Endodermal cell (in vitro differentiated cells): ENCODE results near the gene CD46. TPM values are rescaled to one million over a fixed set of nuclear protein-coding genes. Genes with fewer than 3 reads are reported as not detected.
A peak's percentile ranks its signal among the peaks of the same experiment; 100 is the strongest.
"Not testable (repeated sequence)": the region's sequence is repeated elsewhere in the genome, so short reads cannot be mapped to it uniquely, and the experiment has no call there.

Experiments used
- DNase-seq: peaks from one replicate; pipeline ENCODE4 v3.0.0-alpha.2; 2017
- H3K27ac ChIP-seq: 2 replicates; pipeline ENCODE4 v1.5.1; 2013; ENCODE audit warnings: mild to moderate bottlenecking, low read depth, low read length, moderate library complexity
- H3K27me3 ChIP-seq: 2 replicates; pipeline ENCODE4 v1.6.1; 2013; ENCODE audit warnings: mild to moderate bottlenecking, low read length, moderate library complexity; ENCODE audit not compliant: insufficient read depth, control insufficient read depth, poor library complexity, severe bottlenecking
- H3K36me3 ChIP-seq: 2 replicates; pipeline ENCODE4 v1.7.0; 2013; ENCODE audit warnings: mild to moderate bottlenecking, low read length, moderate library complexity; ENCODE audit not compliant: control insufficient read depth, insufficient read depth
- H3K4me1 ChIP-seq: one replicate; pipeline ENCODE4 v1.7.0; 2013; ENCODE audit warnings: low read length; ENCODE audit not compliant: control insufficient read depth, insufficient read depth
- H3K4me3 ChIP-seq: 2 replicates; pipeline ENCODE4 v1.5.1; 2013; ENCODE audit warnings: mild to moderate bottlenecking, low read length, moderate library complexity
- H3K9ac ChIP-seq: 2 replicates; pipeline ENCODE4 v1.6.1; 2013; ENCODE audit warnings: mild to moderate bottlenecking, low read length, moderate library complexity; ENCODE audit not compliant: poor library complexity, severe bottlenecking; ENCODE audit errors: extremely low read depth
- H3K9me3 ChIP-seq: 2 replicates; pipeline ENCODE4 v1.6.1; 2013; ENCODE audit warnings: mild to moderate bottlenecking, low read length, moderate library complexity; ENCODE audit not compliant: control insufficient read depth
- H3K27ac Mint-ChIP-seq: 2 replicates; pipeline ENCODE4 v1.8.0; 2020; ENCODE audit warnings: mixed read lengths
- H3K27me3 Mint-ChIP-seq: 2 replicates; pipeline ENCODE4 v1.8.0; 2021; ENCODE audit warnings: mild to moderate bottlenecking, mixed read lengths; ENCODE audit not compliant: insufficient read depth
- H3K36me3 Mint-ChIP-seq: 2 replicates; pipeline ENCODE4 v1.8.0; 2020; ENCODE audit warnings: low read depth, mixed read lengths
- H3K4me1 Mint-ChIP-seq: 2 replicates; pipeline ENCODE4 v1.8.0; 2020; ENCODE audit warnings: mixed read lengths
- H3K4me3 Mint-ChIP-seq: 2 replicates; pipeline ENCODE4 v1.8.0; 2020; ENCODE audit warnings: mild to moderate bottlenecking, moderate library complexity, mixed read lengths
- H3K9me3 Mint-ChIP-seq: 2 replicates; pipeline ENCODE4 v1.8.0; 2020; ENCODE audit warnings: mild to moderate bottlenecking, mixed read lengths
- CTCF ChIP-seq: fragments of 200-600 bp; sonication (generic); conservative IDR thresholded peaks from 2 replicates; pipeline ENCODE4 v1.5.0; 2021; ENCODE audit warnings: antibody characterized with exemption, mild to moderate bottlenecking
- WGBS, 2 experiments: methylation state at CpG; one replicate each; pipeline versions ENCODE4 v1.1.5 to v1.1.7; 2013; ENCODE audit warnings: missing lambda C conversion rate in 2 of 2, mixed read lengths in 1 of 2; ENCODE audit not compliant: insufficient coverage in 1 of 2, insufficient read length in 1 of 2; 5-methylcytosine and 5-hydroxymethylcytosine counted together
- total RNA-seq, 2 donors: library from RNA; stranded (reverse); fragmentation: NEBNext Ultra II Directional in 1 of 2; extraction: Animal tissue kit (Norgen Biotek cat#: 25700) in 1 of 2; gene quantifications; 2 replicates in 1 of 2; 3 replicates in 1 of 2; pipeline ENCODE4 v1.2.1, GENCODE V29; 2021

Gene CD46
- total RNA-seq, 2 donors from 2014 or later: 132 to 135 TPM

- no peaks in the 10 kb centered on the region for H3K36me3 Mint-ChIP-seq
- no peaks in the 10 kb centered on the region for H3K27me3 Mint-ChIP-seq
- H3K27ac Mint-ChIP-seq: no peak overlapping the region
Observed at GRCh38 chr1:207711285-207711684, 40.6 kb upstream of the CD46 start.

GRCh38 chr1:207712701-207713100 is 39.2 kb upstream of the CD46 start:
- H3K27ac ChIP-seq, H3K4me3 ChIP-seq, H3K27me3 ChIP-seq, H3K36me3 Mint-ChIP-seq, DNase-seq, H3K9ac ChIP-seq, H3K9me3 Mint-ChIP-seq, H3K4me3 Mint-ChIP-seq, H3K4me1 ChIP-seq, H3K4me1 Mint-ChIP-seq, H3K27ac Mint-ChIP-seq, H3K36me3 ChIP-seq, H3K27me3 Mint-ChIP-seq, H3K9me3 ChIP-seq: not testable (repeated sequence)
- 64 to 85% methylated on average over 1 to 3 of the region's 3 CpGs for WGBS, 2 experiments

More at GRCh38 chr1:207711285-207711684, 40.6 kb upstream of the CD46 start:
- no peaks in the 10 kb centered on the region for H3K36me3 ChIP-seq
- WGBS, 2 experiments: 87 to 89% methylated on average over 5 of the region's 5 CpGs
- peak; percentile 32 for TF ChIP-seq CTCF
- no peaks in the 10 kb centered on the region for H3K4me1 ChIP-seq
- Mint-ChIP-seq H3K4me1 (no peaks in the 10 kb centered on the region), H3K4me3 (no peak overlapping the region), H3K9me3 (peaks cover 6% of the 10 kb centered on the region)
- DNase-seq: peak; percentile 72
- H3K27ac ChIP-seq: no peak overlapping the region
- H3K4me3 ChIP-seq: no peak overlapping the region
- H3K9me3 ChIP-seq: peaks cover 3% of the 10 kb centered on the region
- no peak overlapping the region for H3K9ac ChIP-seq
- H3K27me3 ChIP-seq: no peaks in the 10 kb centered on the region

GRCh38 chr1:207713529-207713928 is 38.3 kb upstream of the CD46 start:
- peaks cover 3% of the 10 kb centered on the region for H3K9me3 ChIP-seq
- no peak overlapping the region for H3K9ac ChIP-seq
- no peaks in the 10 kb centered on the region for H3K36me3 ChIP-seq
- H3K27me3 ChIP-seq: no peaks in the 10 kb centered on the region
- no peaks in the 10 kb centered on the region for H3K36me3 Mint-ChIP-seq
- no peaks in the 10 kb centered on the region for H3K4me1 ChIP-seq
- no peak overlapping the region for H3K27ac Mint-ChIP-seq
- peak; percentile 33 for TF ChIP-seq CTCF
- H3K4me3 ChIP-seq: no peak overlapping the region
- H3K4me3 Mint-ChIP-seq: no peak overlapping the region
- WGBS, 2 experiments: 85 to 87% methylated on average over 10 to 12 of the region's 12 CpGs
- H3K27ac ChIP-seq: no peak overlapping the region
- peaks cover 6% of the 10 kb centered on the region for H3K9me3 Mint-ChIP-seq
- H3K4me1 Mint-ChIP-seq: no peaks in the 10 kb centered on the region
- no peaks in the 10 kb centered on the region for H3K27me3 Mint-ChIP-seq
- peak; percentile 63 for DNase-seq

GRCh38 chr1:207719234-207719633 is 32.6 kb upstream of the CD46 start:
- no peak for TF ChIP-seq CTCF
- Histone ChIP-seq H3K9ac (no peak overlapping the region), H3K27me3 (no peaks in the 10 kb centered on the region), H3K27ac (no peak overlapping the region), H3K4me3 (no peak overlapping the region), H3K4me1 (no peaks in the 10 kb centered on the region), H3K36me3 (no peaks in the 10 kb centered on the region), H3K9me3 (peaks cover 4% of the 10 kb centered on the region)
- Mint-ChIP-seq H3K4me3 (no peak overlapping the region), H3K9me3 (peaks cover 4% of the 10 kb centered on the region), H3K27ac (no peak overlapping the region), H3K36me3 (no peaks in the 10 kb centered on the region), H3K27me3 (no peaks in the 10 kb centered on the region), H3K4me1 (no peaks in the 10 kb centered on the region)
- no peak for DNase-seq
- WGBS, 2 experiments: 90 to 100% methylated on average over 1 to 2 of the region's 2 CpGs

GRCh38 chr1:207728200-207728858 is 23.5 kb upstream of the CD46 start:
- not testable (repeated sequence) for H3K27me3 Mint-ChIP-seq, H3K36me3 ChIP-seq, DNase-seq, H3K9me3 ChIP-seq, H3K27ac ChIP-seq, H3K9ac ChIP-seq, H3K4me3 Mint-ChIP-seq, H3K4me3 ChIP-seq, H3K27me3 ChIP-seq, H3K4me1 Mint-ChIP-seq, H3K4me1 ChIP-seq, H3K27ac Mint-ChIP-seq, H3K36me3 Mint-ChIP-seq
- H3K9me3 Mint-ChIP-seq: peaks cover 24% of the 10 kb centered on the region
- WGBS, 2 experiments: 91 to 100% methylated on average over 2 to 4 of the region's 4 CpGs
